DOHH2 (cell line): ENCODE data around the gene ZNF124.
"Not testable (repeated sequence)": the region's sequence is repeated elsewhere in the genome, so short reads cannot be mapped to it uniquely, and the experiment has no call there.

Experiments
- H3F3A ChIP-seq: fragments of 200-600 bp; sonication (generic), shearing (Covaris generic); 2 replicates; pipeline ENCODE4 v1.6.0; 2016; ENCODE audit warnings: antibody characterized with exemption, mild to moderate bottlenecking; ENCODE audit not compliant: control insufficient read depth, insufficient read depth
- H3K27ac ChIP-seq: fragments of 200-600 bp; sonication (generic); 2 replicates; pipeline ENCODE4 v1.5.1; 2014; ENCODE audit warnings: low read depth, mild to moderate bottlenecking, low read length, moderate library complexity
- H3K27me3 ChIP-seq: fragments of 200-600 bp; sonication (generic); 2 replicates; pipeline ENCODE4 v1.6.1; 2014; ENCODE audit warnings: mild to moderate bottlenecking, low read length, mixed read lengths; ENCODE audit not compliant: control insufficient read depth
- H3K36me3 ChIP-seq: fragments of 200-600 bp; sonication (generic); 2 replicates; pipeline ENCODE4 v1.6.1; 2014; ENCODE audit warnings: mild to moderate bottlenecking, low read length, moderate library complexity, mixed read lengths; ENCODE audit not compliant: control insufficient read depth
- H3K4me1 ChIP-seq: fragments of 200-600 bp; sonication (generic); 2 replicates; pipeline ENCODE4 v1.6.1; 2014; ENCODE audit warnings: mild to moderate bottlenecking, low read length, mixed read lengths; ENCODE audit not compliant: control insufficient read depth
- H3K4me2 ChIP-seq: fragments of 200-600 bp; sonication (generic); 2 replicates; pipeline ENCODE4 v1.6.0; 2014; ENCODE audit warnings: mild to moderate bottlenecking, low read length, moderate library complexity
- H3K4me3 ChIP-seq: fragments of 200-600 bp; sonication (generic); 2 replicates; pipeline ENCODE4 v1.5.1; 2014; ENCODE audit warnings: mild to moderate bottlenecking, low read length, mixed read lengths
- H3K79me2 ChIP-seq: fragments of 200-600 bp; sonication (generic); 2 replicates; pipeline ENCODE4 v1.6.1; 2014; ENCODE audit warnings: mild to moderate bottlenecking, low read length, mixed read lengths; ENCODE audit not compliant: control insufficient read depth
- H3K9me2 ChIP-seq: fragments of 200-600 bp; sonication (generic); replicated peaks from 2 replicates; pipeline ENCODE4 v1.6.1; 2014; ENCODE audit warnings: mild to moderate bottlenecking, low read length, mixed read lengths; ENCODE audit not compliant: control insufficient read depth
- H3K9me3 ChIP-seq: fragments of 200-600 bp; sonication (generic); 2 replicates; pipeline ENCODE4 v1.6.1; 2014; ENCODE audit warnings: antibody characterized with exemption, low read length, mixed read lengths; ENCODE audit not compliant: control insufficient read depth, insufficient read depth
- H4K20me1 ChIP-seq: fragments of 200-600 bp; sonication (generic); 2 replicates; pipeline ENCODE4 v1.6.0; 2014; ENCODE audit warnings: low read depth, mild to moderate bottlenecking, antibody characterized with exemption, low read length, moderate library complexity; ENCODE audit not compliant: control insufficient read depth, insufficient read depth
- EZH2phosphoT487 ChIP-seq: fragments of 200-600 bp; sonication (generic); IDR thresholded peaks from 2 replicates; pipeline ENCODE4 v1.6.1; 2017; ENCODE audit warnings: borderline replicate concordance, mild to moderate bottlenecking, antibody characterized with exemption, low read length, moderate library complexity, mixed read lengths
- TF ChIP-seq, protein P1 (sequence below): fragments of 200-600 bp; sonication (generic); IDR thresholded peaks from one replicate; pipeline ENCODE4 v1.5.1; 2014; ENCODE audit warnings: antibody characterized with exemption, mild to moderate bottlenecking, low read depth, low read length; ENCODE audit not compliant: poor library complexity, severe bottlenecking

The ZNF124 gene

GRCh38 chr1:247173431-247173830 is 1.6 kb upstream of the ZNF124 start:
- Histone ChIP-seq H3K79me2 (peaks cover 18% of the 10 kb centered on the region), H3K4me2 (no peak overlapping the region), H3K27me3 (no peaks in the 10 kb centered on the region)

GRCh38 chr1:247172996-247173395 is 1.2 kb upstream of the ZNF124 start:
- no peak overlapping the region for H3K4me2 ChIP-seq
- peaks cover 6% of the 10 kb centered on the region for H3K4me1 ChIP-seq
- TF ChIP-seq, protein P1, sequence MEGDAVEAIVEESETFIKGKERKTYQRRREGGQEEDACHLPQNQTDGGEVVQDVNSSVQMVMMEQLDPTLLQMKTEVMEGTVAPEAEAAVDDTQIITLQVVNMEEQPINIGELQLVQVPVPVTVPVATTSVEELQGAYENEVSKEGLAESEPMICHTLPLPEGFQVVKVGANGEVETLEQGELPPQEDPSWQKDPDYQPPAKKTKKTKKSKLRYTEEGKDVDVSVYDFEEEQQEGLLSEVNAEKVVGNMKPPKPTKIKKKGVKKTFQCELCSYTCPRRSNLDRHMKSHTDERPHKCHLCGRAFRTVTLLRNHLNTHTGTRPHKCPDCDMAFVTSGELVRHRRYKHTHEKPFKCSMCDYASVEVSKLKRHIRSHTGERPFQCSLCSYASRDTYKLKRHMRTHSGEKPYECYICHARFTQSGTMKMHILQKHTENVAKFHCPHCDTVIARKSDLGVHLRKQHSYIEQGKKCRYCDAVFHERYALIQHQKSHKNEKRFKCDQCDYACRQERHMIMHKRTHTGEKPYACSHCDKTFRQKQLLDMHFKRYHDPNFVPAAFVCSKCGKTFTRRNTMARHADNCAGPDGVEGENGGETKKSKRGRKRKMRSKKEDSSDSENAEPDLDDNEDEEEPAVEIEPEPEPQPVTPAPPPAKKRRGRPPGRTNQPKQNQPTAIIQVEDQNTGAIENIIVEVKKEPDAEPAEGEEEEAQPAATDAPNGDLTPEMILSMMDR = no peak
- H3K27ac ChIP-seq = no peak overlapping the region
- peaks cover 11% of the 10 kb centered on the region for H3K9me3 ChIP-seq
- H3K4me3 ChIP-seq = no peak overlapping the region
- no peaks in the 10 kb centered on the region for H3K27me3 ChIP-seq
- H3K36me3 ChIP-seq = peaks cover 14% of the 10 kb centered on the region
- no peaks in the 10 kb centered on the region for H3K9me2 ChIP-seq
- no peaks in the 10 kb centered on the region for H4K20me1 ChIP-seq
- no peaks in the 10 kb centered on the region; the same call in 1 of the 2 replicates for H3F3A ChIP-seq
- H3K79me2 ChIP-seq = peaks cover 23% of the 10 kb centered on the region

More at GRCh38 chr1:247173431-247173830, 1.6 kb upstream of the ZNF124 start:
- Histone ChIP-seq H3K27ac (no peak overlapping the region), H3K9me2 (no peaks in the 10 kb centered on the region), H3K36me3 (peaks cover 9% of the 10 kb centered on the region), H3K9me3 (peaks cover 6% of the 10 kb centered on the region; the same call in 1 of the 2 replicates), H3F3A (no peaks in the 10 kb centered on the region; the same call in 1 of the 2 replicates), H4K20me1 (no peaks in the 10 kb centered on the region), H3K4me1 (peaks cover 6% of the 10 kb centered on the region), H3K4me3 (no peak overlapping the region)
- TF ChIP-seq EZH2phosphoT487 = no peak
- TF ChIP-seq, protein P1 = no peak

DNA sequence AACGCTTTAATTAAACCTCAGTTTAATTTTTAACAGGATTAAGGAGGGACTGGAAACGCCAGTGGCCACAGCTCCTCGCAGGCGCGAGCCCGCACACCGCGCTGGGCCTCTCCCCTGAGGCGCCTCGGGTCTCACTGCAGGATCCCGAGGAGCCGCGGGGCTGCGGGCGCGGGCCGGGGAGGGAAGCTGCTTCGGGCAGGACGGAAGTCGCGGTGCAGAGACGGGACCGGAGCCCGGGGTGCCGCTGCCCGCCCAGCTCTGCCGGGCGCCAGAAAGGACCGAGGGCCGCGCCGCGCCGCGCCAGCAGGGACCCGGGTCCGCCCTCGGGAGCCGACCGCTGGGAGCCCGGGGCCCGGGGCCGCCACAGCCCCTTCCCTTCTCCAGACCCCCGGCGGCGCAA is 377 bp downstream of the ZNF124 start:
- not testable (repeated sequence) for H3F3A ChIP-seq

DNA sequence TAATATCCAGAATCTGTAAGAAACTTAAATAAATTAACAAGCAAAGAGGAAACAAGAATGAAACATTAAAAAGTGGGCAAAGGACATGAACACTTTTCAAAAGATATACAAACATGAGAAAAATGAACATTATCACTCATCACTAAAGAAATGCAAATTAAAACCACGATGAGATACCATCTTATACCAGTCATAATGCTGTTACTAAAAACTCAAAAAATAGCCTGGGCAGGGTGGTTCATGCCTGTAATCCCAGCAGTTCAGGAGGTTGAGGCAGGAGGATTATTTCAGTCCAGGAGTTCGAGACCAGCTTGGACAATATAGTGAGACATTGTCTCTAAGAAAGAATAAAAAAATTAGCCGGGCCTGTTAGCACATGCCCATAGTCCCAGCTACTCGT is 6.1 kb downstream of the ZNF124 start:
- Histone ChIP-seq H3K79me2 (peaks cover 96% of the 10 kb centered on the region), H3K4me3 (no peak overlapping the region), H3K4me2 (no peak overlapping the region), H3K4me1 (no peaks in the 10 kb centered on the region), H3K9me2 (no peaks in the 10 kb centered on the region), H3K27me3 (no peaks in the 10 kb centered on the region), H3K27ac (no peak overlapping the region), H4K20me1 (no peaks in the 10 kb centered on the region; the same call in 1 of the 2 replicates), H3K36me3 (peaks cover 71% of the 10 kb centered on the region), H3K9me3 (peaks cover 69% of the 10 kb centered on the region), H3F3A (no peaks in the 10 kb centered on the region)
- no peak for TF ChIP-seq EZH2phosphoT487
- TF ChIP-seq, protein P1 = no peak

More for the DNA sequence above, 377 bp downstream of the ZNF124 start:
- Histone ChIP-seq H3K36me3 (peaks cover 28% of the 10 kb centered on the region), H3K79me2 (peaks cover 38% of the 10 kb centered on the region), H3K9me3 (peaks cover 24% of the 10 kb centered on the region)
- H3K4me1 ChIP-seq, H3K27me3 ChIP-seq, H3K9me2 ChIP-seq, H3K4me2 ChIP-seq, H3K4me3 ChIP-seq, H4K20me1 ChIP-seq, H3K27ac ChIP-seq: not testable (repeated sequence)
